Psoas muscle (tissue), 8 donors: ENCODE data around the gene PLCXD3. TPM values are rescaled to one million over a fixed set of nuclear protein-coding genes. Genes with fewer than 3 reads are reported as not detected.

Experiments used
- ATAC-seq, 4 donors: fragments of 200-7000 bp; cut with Tn5 transposase; one replicate each; pipeline ENCODE4 v1.9.1; 2020; ENCODE audit warnings: moderate library complexity in 3 of 4, mild to moderate bottlenecking in 2 of 4
- DNase-seq, 2 donors: peaks; one replicate each; pipeline ENCODE4 v3.0.0-alpha.2; 2020
- H3K27ac ChIP-seq: fragments of 200-600 bp; one replicate; pipeline ENCODE4 v1.8.0; 2022
- H3K27me3 ChIP-seq, 3 donors: fragments of 200-600 bp in 1 of 3; one replicate each; pipeline versions ENCODE4 v1.6.1 to v1.8.0; 2013 to 2022; ENCODE audit warnings: low read length in 2 of 3, mild to moderate bottlenecking in 2 of 3, moderate library complexity in 1 of 3; ENCODE audit not compliant: insufficient read depth in 3 of 3
- H3K36me3 ChIP-seq, 2 donors: fragments of 200-600 bp in 1 of 2; one replicate each; pipeline versions ENCODE4 v1.6.1 to v1.8.0; 2013 to 2022; ENCODE audit warnings: low read depth in 1 of 2, mild to moderate bottlenecking in 1 of 2, moderate library complexity in 1 of 2; ENCODE audit not compliant: insufficient read depth in 1 of 2
- H3K4me1 ChIP-seq: fragments of 200-600 bp; one replicate; pipeline ENCODE4 v1.8.0; 2022
- H3K4me3 ChIP-seq: fragments of 200-600 bp; one replicate; pipeline ENCODE4 v1.8.0; 2022; ENCODE audit warnings: mild to moderate bottlenecking
- H3K9me3 ChIP-seq: fragments of 200-600 bp; one replicate; pipeline ENCODE4 v1.8.0; 2022
- CTCF ChIP-seq: fragments of 200-600 bp; IDR thresholded peaks from one replicate; pipeline ENCODE4 v1.8.0; 2022; ENCODE audit warnings: antibody characterized with exemption
- WGBS, 3 donors: extraction: QIAGEN DNeasy Blood & Tissue Kit; methylation state at CpG; one replicate each; pipeline versions ENCODE4 v1.1.6 to v1.1.7; 2013; 5-methylcytosine and 5-hydroxymethylcytosine counted together
- intact Hi-C, 2 donors: fragments of 100-400 bp; cut with DNase I; formaldehyde crosslinking; loops; one replicate each; pipeline versions ENCODE4 v1.11.0 to v1.14.2; 2022
- polyA plus RNA-seq, 3 donors: library from polyadenylated mRNA; stranded (reverse); fragments of 200-250 nt; gene quantifications; one replicate each; pipeline ENCODE4 v1.2.3, GENCODE V29; 2013
- total RNA-seq, 4 donors: library from RNA; stranded (reverse); fragmentation: NEBNext Ultra II Directional in 2 of 4; extraction: Animal tissue kit (Norgen Biotek cat#: 25700) in 2 of 4; gene quantifications; one replicate each; pipeline versions ENCODE4 v1.2.1 to v1.2.4, GENCODE V29; 2021 to 2023
- donor health status: healthy with polysubstance abuse.
- donor health status: DM: no; HTN: no; CAD: no; lungs with moderate emphysema.
- donor health status: Bipolar disorder and iron deficiency.
- donor health status: healthy.
- donor health status: DM: yes; HTN: yes; CAD: no.
- donor health status: DM: no; HTN: no; CAD: no.
- donor health status: DM: no; HTN: no; CAD: no.
- donor health status: DM: yes; HTN: yes; CAD: no.

PLCXD3 gene
- total and polyA plus RNA-seq, 7 donors, result 0.12 to 0.73 (median 0.22) TPM

GRCh38 chr5:41365369-41365768 is 145.0 kb downstream of the PLCXD3 start:
- H3K36me3 ChIP-seq, result no peaks in the 10 kb centered on the region
- no peak overlapping the region for H3K27ac ChIP-seq
- no peaks in the 10 kb centered on the region for H3K9me3 ChIP-seq
- TF ChIP-seq CTCF, result no peak
- H3K27me3 ChIP-seq, result no peaks in the 10 kb centered on the region
- ATAC-seq, result no peak
- WGBS, 3 donors, result 0% methylated on average over 1 of the region's 1 CpG
- no peak overlapping the region for H3K4me3 ChIP-seq
- intact Hi-C loops, result no loop called here
- no peaks in the 10 kb centered on the region for H3K4me1 ChIP-seq
- no peak for DNase-seq

GRCh38 chr5:41364346-41364745 is 146.1 kb downstream of the PLCXD3 start:
- H3K9me3 ChIP-seq, result no peaks in the 10 kb centered on the region
- H3K27me3 ChIP-seq, result no peaks in the 10 kb centered on the region
- intact Hi-C loops, result no loop called here
- no peak overlapping the region for H3K4me3 ChIP-seq
- ATAC-seq (no peak), DNase-seq (no peak)
- H3K27ac ChIP-seq, result no peak overlapping the region
- H3K36me3 ChIP-seq, result no peaks in the 10 kb centered on the region
- TF ChIP-seq CTCF, result no peak
- 0 to 15% (median 14%) methylated on average over 1 of the region's 1 CpG for WGBS, 3 donors
- no peaks in the 10 kb centered on the region for H3K4me1 ChIP-seq

GRCh38 chr5:41363343-41363986 is 146.9 kb downstream of the PLCXD3 start:
- Histone ChIP-seq H3K27ac (no peak overlapping the region), H3K9me3 (no peaks in the 10 kb centered on the region), H3K27me3 (no peaks in the 10 kb centered on the region), H3K4me3 (no peak overlapping the region), H3K36me3 (no peaks in the 10 kb centered on the region), H3K4me1 (no peaks in the 10 kb centered on the region)
- ATAC-seq (no peak), DNase-seq (no peak)
- intact Hi-C loops, result no loop called here
- WGBS, 3 donors, result 79 to 87% (median 86%) methylated on average over 1 of the region's 1 CpG
- no peak for TF ChIP-seq CTCF

GRCh38 chr5:41356786-41357185 is 153.6 kb downstream of the PLCXD3 start:
- no peak for TF ChIP-seq CTCF
- intact Hi-C loops, result no loop called here
- Histone ChIP-seq H3K9me3 (no peaks in the 10 kb centered on the region), H3K36me3 (no peaks in the 10 kb centered on the region), H3K27me3 (no peaks in the 10 kb centered on the region), H3K4me3 (no peak overlapping the region), H3K4me1 (no peaks in the 10 kb centered on the region), H3K27ac (no peak overlapping the region)
- 21 to 26% (median 24%) methylated on average over 2 of the region's 2 CpGs for WGBS, 3 donors
- ATAC-seq (no peak), DNase-seq (no peak)

- H3K4me3 ChIP-seq, result no peak overlapping the region
- 42 to 69% (median 57%) methylated on average over 4 of the region's 4 CpGs for WGBS, 3 donors
- no peak for TF ChIP-seq CTCF
- H3K9me3 ChIP-seq, result no peaks in the 10 kb centered on the region
- no peaks in the 10 kb centered on the region for H3K36me3 ChIP-seq
- no peaks in the 10 kb centered on the region for H3K27me3 ChIP-seq
- no peaks in the 10 kb centered on the region for H3K4me1 ChIP-seq
- DNase-seq (no peak), ATAC-seq (no peak)
- no peak overlapping the region for H3K27ac ChIP-seq
- intact Hi-C loops, result no loop called here
Measured at GRCh38 chr5:41349846-41350245, 160.6 kb downstream of the PLCXD3 start.
